Measurements from ENCODE around the gene KRTAP4-3.
"Not testable (repeated sequence)": the region's sequence is repeated elsewhere in the genome, so short reads cannot be mapped to it uniquely, and the experiment has no call there.

Gene KRTAP4-3

GRCh38 chr17:41168121-41168520, at the start of gene KRTAP4-3:
TSS of gene KRTAP4-3 (minus strand) at chr17:41168221. CDS start at chr17:41168172, 49 bp downstream.
- no peaks in the 10 kb centered on the region for H3K9me3 Mint-ChIP-seq
- H3K36me3 Mint-ChIP-seq (ENCODE audit: low read depth), result no peaks in the 10 kb centered on the region
- no peaks in the 10 kb centered on the region for H3K4me1 Mint-ChIP-seq (ENCODE audit: low read depth)
- H3K27ac Mint-ChIP-seq, result no peak within 1 kb of the TSS
- H3K27me3 Mint-ChIP-seq, result no peaks in the 10 kb centered on the region
- no peak within 1 kb of the TSS for H3K4me3 Mint-ChIP-seq

GRCh38 chr17:41215681-41216080, 47.7 kb upstream of the KRTAP4-3 start:
- H3K4me1 Mint-ChIP-seq (ENCODE audit: low read depth), result peaks cover 12% of the 10 kb centered on the region
- no peak overlapping the region for H3K27ac Mint-ChIP-seq
- H3K36me3 Mint-ChIP-seq (ENCODE audit: low read depth), result peaks cover 3% of the 10 kb centered on the region
- H3K4me3 Mint-ChIP-seq, result no peak overlapping the region
- peaks cover 8% of the 10 kb centered on the region for H3K27me3 Mint-ChIP-seq
- H3K9me3 Mint-ChIP-seq, result peaks cover 4% of the 10 kb centered on the region

- Mint-ChIP-seq H3K27ac (no peak overlapping the region), H3K4me1 (ENCODE audit: low read depth) (peaks cover 12% of the 10 kb centered on the region), H3K36me3 (ENCODE audit: low read depth) (no peaks in the 10 kb centered on the region), H3K4me3 (no peak overlapping the region), H3K9me3 (no peaks in the 10 kb centered on the region), H3K27me3 (peaks cover 16% of the 10 kb centered on the region)
Measured at GRCh38 chr17:41212524-41213169, 44.6 kb upstream of the KRTAP4-3 start.

- Mint-ChIP-seq H3K9me3 (no peaks in the 10 kb centered on the region), H3K36me3 (ENCODE audit: low read depth) (no peaks in the 10 kb centered on the region), H3K4me3 (no peak overlapping the region), H3K4me1 (ENCODE audit: low read depth) (peaks cover 12% of the 10 kb centered on the region), H3K27me3 (peaks cover 16% of the 10 kb centered on the region), H3K27ac (no peak overlapping the region)
Measured at GRCh38 chr17:41211845-41212466, 43.9 kb upstream of the KRTAP4-3 start.

GRCh38 chr17:41199421-41200078, 31.5 kb upstream of the KRTAP4-3 start:
- H3K4me3 Mint-ChIP-seq, result no peak overlapping the region
- no peaks in the 10 kb centered on the region for H3K36me3 Mint-ChIP-seq (ENCODE audit: low read depth)
- no peaks in the 10 kb centered on the region for H3K4me1 Mint-ChIP-seq (ENCODE audit: low read depth)
- H3K27me3 Mint-ChIP-seq, result no peaks in the 10 kb centered on the region
- H3K27ac Mint-ChIP-seq, result no peak overlapping the region
- no peaks in the 10 kb centered on the region for H3K9me3 Mint-ChIP-seq

GRCh38 chr17:41196068-41196467, 28.0 kb upstream of the KRTAP4-3 start:
- Mint-ChIP-seq H3K4me3 (no peak overlapping the region), H3K36me3 (ENCODE audit: low read depth) (no peaks in the 10 kb centered on the region), H3K27ac (no peak overlapping the region), H3K9me3 (no peaks in the 10 kb centered on the region), H3K27me3 (no peaks in the 10 kb centered on the region), H3K4me1 (ENCODE audit: low read depth) (no peaks in the 10 kb centered on the region)

- H3K27ac Mint-ChIP-seq, result no peak overlapping the region
- H3K4me1 Mint-ChIP-seq (ENCODE audit: low read depth), result no peaks in the 10 kb centered on the region
- peaks cover 7% of the 10 kb centered on the region for H3K27me3 Mint-ChIP-seq
- no peak overlapping the region for H3K4me3 Mint-ChIP-seq
- H3K9me3 Mint-ChIP-seq, result no peaks in the 10 kb centered on the region
- H3K36me3 Mint-ChIP-seq (ENCODE audit: low read depth), result no peaks in the 10 kb centered on the region
Measured at GRCh38 chr17:41190328-41190727, 22.3 kb upstream of the KRTAP4-3 start.

- H3K27me3 Mint-ChIP-seq; H3K36me3 Mint-ChIP-seq (ENCODE audit: low read depth); H3K9me3 Mint-ChIP-seq; H3K4me3 Mint-ChIP-seq; H3K4me1 Mint-ChIP-seq (ENCODE audit: low read depth); H3K27ac Mint-ChIP-seq: not testable (repeated sequence)
Measured at GRCh38 chr17:41189837-41190318, 21.9 kb upstream of the KRTAP4-3 start, which contains the start of gene KRTAP9-1. TSS of gene KRTAP9-1 (plus strand) at chr17:41189887. CDS start at chr17:41189887, 0 bp downstream.

- no peak overlapping the region for H3K27ac Mint-ChIP-seq
- no peak overlapping the region for H3K4me3 Mint-ChIP-seq
- H3K27me3 Mint-ChIP-seq, result peaks cover 7% of the 10 kb centered on the region
- no peaks in the 10 kb centered on the region for H3K36me3 Mint-ChIP-seq (ENCODE audit: low read depth)
- H3K9me3 Mint-ChIP-seq, result no peaks in the 10 kb centered on the region
- no peaks in the 10 kb centered on the region for H3K4me1 Mint-ChIP-seq (ENCODE audit: low read depth)
Measured at GRCh38 chr17:41186872-41187271, 18.9 kb upstream of the KRTAP4-3 start.

GRCh38 chr17:41185001-41185400, 17.0 kb upstream of the KRTAP4-3 start:
- Mint-ChIP-seq H3K4me1 (ENCODE audit: low read depth) (no peaks in the 10 kb centered on the region), H3K27ac (no peak overlapping the region)

GRCh38 chr17:41184480-41184961, 16.5 kb upstream of the KRTAP4-3 start, which contains the start of gene KRTAP4-1:
TSS of gene KRTAP4-1 (minus strand) at chr17:41184911. CDS start at chr17:41184854, 57 bp downstream.
- Mint-ChIP-seq H3K36me3 (ENCODE audit: low read depth) (no peaks in the 10 kb centered on the region), H3K4me3 (no peak within 1 kb of the TSS), H3K27ac (no peak within 1 kb of the TSS), H3K4me1 (ENCODE audit: low read depth) (no peaks in the 10 kb centered on the region), H3K9me3 (no peaks in the 10 kb centered on the region), H3K27me3 (no peaks in the 10 kb centered on the region)

More at GRCh38 chr17:41185001-41185400, 17.0 kb upstream of the KRTAP4-3 start:
- no peak overlapping the region for H3K4me3 Mint-ChIP-seq
- H3K9me3 Mint-ChIP-seq, result no peaks in the 10 kb centered on the region
- no peaks in the 10 kb centered on the region for H3K27me3 Mint-ChIP-seq
- H3K36me3 Mint-ChIP-seq (ENCODE audit: low read depth), result no peaks in the 10 kb centered on the region

- H3K9me3 Mint-ChIP-seq, result no peaks in the 10 kb centered on the region
- H3K36me3 Mint-ChIP-seq (ENCODE audit: low read depth), result no peaks in the 10 kb centered on the region
- no peak overlapping the region for H3K4me3 Mint-ChIP-seq
- peaks cover 9% of the 10 kb centered on the region for H3K4me1 Mint-ChIP-seq (ENCODE audit: low read depth)
- H3K27me3 Mint-ChIP-seq, result no peaks in the 10 kb centered on the region
- no peak overlapping the region for H3K27ac Mint-ChIP-seq
Measured at GRCh38 chr17:41178843-41179616, 11.0 kb upstream of the KRTAP4-3 start.

- no peak overlapping the region for H3K27ac Mint-ChIP-seq
- H3K9me3 Mint-ChIP-seq, result no peaks in the 10 kb centered on the region
- H3K27me3 Mint-ChIP-seq, result no peaks in the 10 kb centered on the region
- H3K36me3 Mint-ChIP-seq (ENCODE audit: low read depth), result no peaks in the 10 kb centered on the region
- H3K4me3 Mint-ChIP-seq, result no peak overlapping the region
- H3K4me1 Mint-ChIP-seq (ENCODE audit: low read depth), result peaks cover 9% of the 10 kb centered on the region
Measured at GRCh38 chr17:41178341-41178740, 10.3 kb upstream of the KRTAP4-3 start.

- no peak within 1 kb of the TSS for H3K27ac Mint-ChIP-seq
- H3K27me3 Mint-ChIP-seq, result no peaks in the 10 kb centered on the region
- no peak within 1 kb of the TSS for H3K4me3 Mint-ChIP-seq
- H3K36me3 Mint-ChIP-seq (ENCODE audit: low read depth), result no peaks in the 10 kb centered on the region
- no peaks in the 10 kb centered on the region for H3K9me3 Mint-ChIP-seq
- peaks cover 9% of the 10 kb centered on the region for H3K4me1 Mint-ChIP-seq (ENCODE audit: low read depth)
Measured at GRCh38 chr17:41177727-41178271, 9.8 kb upstream of the KRTAP4-3 start, which contains the start of gene KRTAP4-2. TSS of gene KRTAP4-2 (minus strand) at chr17:41178221. CDS start at chr17:41178164, 57 bp downstream.

All from stimulated activated naive CD8-positive, alpha-beta T cell treated with anti-CD3 and anti-CD28 coated beads, Interleukin-15, Interleukin-2, amounts not matched to agents 100 ng/mL and 50 ng/mL, for 24 hours (primary cell).